Measurements from ENCODE around the gene ARVCF. TPM values are rescaled to one million over a fixed set of nuclear protein-coding genes. Genes with fewer than 3 reads are reported as not detected.
A peak's percentile ranks its signal among the peaks of the same experiment; 100 is the strongest.

Gene ARVCF
- total and polyA plus RNA-seq, 2 of the 8 experiments (the other 6 are each of a cell fraction or from before 2014, with no cell fraction given): 31.0 to 43.2 TPM

GRCh38 chr22:20013382-20013871, 3.2 kb downstream of the ARVCF start:
- WGBS, 2 experiments (ENCODE audit: extremely low coverage in 1 of 2, insufficient coverage in 1 of 2, insufficient read length in 1 of 2, insufficient replicate concordance in 2 of 2, low coverage in 1 of 2, low lambda C conversion rate in 2 of 2, missing lambda C conversion rate in 1 of 2): 38% methylated on average over 11 of the region's 11 CpGs; no CpG with 5 or more reads in 1 of the 2 experiments
- CTCF ChIA-PET (ENCODE audit: partially characterized antibody): interaction anchor here (0.6 to 10.7 kb wide), 33 partner anchors 10 to 1767 kb away, joined by 3 to 369 read pairs (median 5); partner anchors contain the start of gene TANGO2
- Histone ChIP-seq H3K23me2 (ENCODE audit: low read depth, low read length) (peaks cover 4% of the 10 kb centered on the region), H3K23ac (ENCODE audit: insufficient read length) (no peak overlapping the region), H2BK12ac (ENCODE audit: low read depth, low read length) (no peak overlapping the region), H3K4me2 (ENCODE audit: insufficient read depth in 1 of 2, low read depth in 2 of 2, low read length in 2 of 2) (no peak overlapping the region), H3K27me3 (replicated peaks in 1 of 4; ENCODE audit: control insufficient read depth in 3 of 4, extremely low read depth in 1 of 4, insufficient read depth in 3 of 4, low read length in 3 of 4) (peaks cover 11 to 28% (median 24%) of the 10 kb centered on the region in 4 experiments), H3K4me1 (replicated peaks in 1 of 4; ENCODE audit: control insufficient read depth in 3 of 4, insufficient read depth in 4 of 4, low read length in 3 of 4) (peaks cover 0 to 8% (median 3%) of the 10 kb centered on the region in 4 experiments; a peak in 4 of 7 replicates), H3K18ac (ENCODE audit: extremely low read depth, low read length) (no peak overlapping the region), H2BK120ac (replicated peaks; ENCODE audit: low read depth, low read length) (no peak overlapping the region), H2BK5ac (ENCODE audit: low read depth, low read length) (peak overlapping the region; percentile 11), H3K9me3 (ENCODE audit: insufficient read depth in 2 of 2, low read depth in 1 of 2, low read length in 1 of 2) (no peaks in the 10 kb centered on the region), H4K8ac (ENCODE audit: extremely low read depth, insufficient read depth, low read length) (no peak overlapping the region; the same call in 1 of the 2 replicates), H4K5ac (ENCODE audit: insufficient read length, low read depth, low read length) (no peak overlapping the region), H4K20me1 (replicated peaks in 1 of 2; ENCODE audit: control insufficient read depth in 1 of 2, insufficient read depth in 2 of 2, low read length in 2 of 2) (peaks cover 2 to 15% of the 10 kb centered on the region in 2 experiments), H3K4me3 (ENCODE audit: extremely low read depth in 1 of 4, insufficient read depth in 2 of 4, low read depth in 3 of 4, low read length in 4 of 4) (no peak overlapping the region), H3K4ac (replicated peaks; ENCODE audit: insufficient read length, low read depth, low read length) (no peak overlapping the region), H3K79me1 (ENCODE audit: low read depth, low read length) (peaks cover 3% of the 10 kb centered on the region; the same call in 1 of the 2 replicates), H2AFZ (ENCODE audit: low read length) (no peak overlapping the region), H2BK20ac (ENCODE audit: low read length) (no peak overlapping the region), H3K9ac (replicated peaks in 1 of 4; ENCODE audit: extremely low read depth in 1 of 4, low read depth in 3 of 4, low read length in 3 of 4) (no peak overlapping the region), H3K36me3 (ENCODE audit: control insufficient read depth in 2 of 4, insufficient read depth in 4 of 4, low read length in 3 of 4) (no peaks in the 10 kb centered on the region), H2BK15ac (ENCODE audit: low read length) (peak overlapping the region; percentile 75; the same call in 1 of the 2 replicates), H3K14ac (ENCODE audit: insufficient read length) (no peak overlapping the region), H4K91ac (replicated peaks; ENCODE audit: insufficient read length, low read length) (peak overlapping the region; percentile 32), H3K79me2 (ENCODE audit: control insufficient read depth in 1 of 2, insufficient read depth in 2 of 2, low read length in 2 of 2) (no peaks in the 10 kb centered on the region), H3K27ac (ENCODE audit: low read depth, low read length) (peak overlapping the region; percentile 21; the same call in 1 of the 2 replicates), H2AK5ac (ENCODE audit: low read depth, low read length) (0 out of 2 replicates have a peak overlapping the region, but pooled peaks have one; percentile 7), H3K56ac (replicated peaks; ENCODE audit: insufficient read length, low read depth, low read length) (no peak overlapping the region)
- FAIRE-seq (no peak), DNase-seq (ENCODE audit: low read depth in 1 of 2, low spot score in 2 of 2) (peak; percentile 47 to 85)
- POLR2A ChIA-PET (ENCODE audit: partially characterized antibody): interaction anchor here (0.9 to 1.7 kb wide), 8 partner anchors 9 to 66 kb away, joined by 3 to 17 read pairs (median 4); partner anchors contain the start of gene DGCR8
- TF ChIP-seq JUN (IDR thresholded peaks at IDR 0.05; ENCODE audit: low read depth, low read length): no peak
- no peak for TF ChIP-seq GTF2F1 (IDR thresholded peaks at IDR 0.05; ENCODE audit: borderline replicate concordance, low read depth, low read length)
- peak; percentile 89 to 96 for TF ChIP-seq RAD21 (IDR thresholded peaks at IDR 0.05 in 1 of 2, conservative IDR thresholded peaks at IDR 0.05 in 1 of 2; ENCODE audit: low read depth in 2 of 2, low read length in 2 of 2)
- TF ChIP-seq TBP (IDR thresholded peaks at IDR 0.05; ENCODE audit: low read depth, low read length): peak; percentile 58; the same call in 1 of the 2 replicates
- TF ChIP-seq POLR2AphosphoS5 (IDR thresholded peaks at IDR 0.05; ENCODE audit: low read depth, low read length): no peak
- TF ChIP-seq CTCF (IDR thresholded peaks at IDR 0.05; ENCODE audit: control extremely low read depth in 1 of 3, insufficient read depth in 1 of 3, low read depth in 1 of 3, low read length in 3 of 3): peak; percentile 89 to 95 (median 94)
- TF ChIP-seq CREB1 (IDR thresholded peaks at IDR 0.05): no peak
- no peak for TF ChIP-seq EGR1 (IDR thresholded peaks at IDR 0.05; ENCODE audit: borderline replicate concordance, low read depth, low read length)
- TF ChIP-seq MAX (IDR thresholded peaks at IDR 0.05): peak; percentile 49; the same call in 1 of the 2 replicates
- no peak for TF ChIP-seq CHD1 (IDR thresholded peaks at IDR 0.05; ENCODE audit: low read depth, low read length)
